ENCODE results near the gene ADCY2.
A peak's percentile ranks its signal among the peaks of the same experiment; 100 is the strongest.

ADCY2 gene

DNA sequence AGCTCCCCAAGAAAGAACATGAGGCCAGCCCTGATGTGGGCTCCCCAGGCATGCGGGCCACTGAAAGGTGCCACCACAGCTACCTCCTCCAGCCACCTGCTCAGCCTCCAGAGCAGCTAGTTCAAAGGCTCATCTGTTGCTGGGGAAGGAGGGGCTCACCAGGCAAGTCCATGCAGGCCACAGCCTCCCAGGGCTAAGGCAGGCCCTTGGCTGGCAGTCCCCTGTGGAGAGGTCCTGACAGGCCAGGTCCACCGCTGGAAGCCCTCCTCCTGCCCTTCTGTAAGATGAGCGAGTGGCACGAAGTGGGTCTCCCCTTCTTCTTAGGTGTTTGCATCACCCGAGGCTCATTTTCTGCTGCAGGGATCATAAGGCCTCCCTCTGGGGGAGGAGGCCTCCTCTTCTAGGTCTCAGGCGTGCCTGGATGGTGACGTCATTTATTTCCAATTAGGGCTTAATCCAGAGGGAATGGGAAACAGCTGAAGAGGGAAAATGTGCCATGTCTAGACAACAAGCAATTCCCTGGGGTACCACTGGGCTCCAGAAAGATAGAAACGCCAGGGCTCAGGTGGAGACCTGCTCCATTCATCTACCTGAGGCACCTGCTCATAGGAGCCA lies 363.4 kb downstream of the ADCY2 start:
- no peak overlapping the region for H3K4me3 Mint-ChIP-seq
- H3K27ac Mint-ChIP-seq, result no peak overlapping the region
- no peaks in the 10 kb centered on the region for H3K9me3 Mint-ChIP-seq
- H3K27me3 Mint-ChIP-seq, result peaks cover 19% of the 10 kb centered on the region
- H3K36me3 Mint-ChIP-seq, result no peaks in the 10 kb centered on the region
- no peaks in the 10 kb centered on the region for H3K4me1 Mint-ChIP-seq

DNA sequence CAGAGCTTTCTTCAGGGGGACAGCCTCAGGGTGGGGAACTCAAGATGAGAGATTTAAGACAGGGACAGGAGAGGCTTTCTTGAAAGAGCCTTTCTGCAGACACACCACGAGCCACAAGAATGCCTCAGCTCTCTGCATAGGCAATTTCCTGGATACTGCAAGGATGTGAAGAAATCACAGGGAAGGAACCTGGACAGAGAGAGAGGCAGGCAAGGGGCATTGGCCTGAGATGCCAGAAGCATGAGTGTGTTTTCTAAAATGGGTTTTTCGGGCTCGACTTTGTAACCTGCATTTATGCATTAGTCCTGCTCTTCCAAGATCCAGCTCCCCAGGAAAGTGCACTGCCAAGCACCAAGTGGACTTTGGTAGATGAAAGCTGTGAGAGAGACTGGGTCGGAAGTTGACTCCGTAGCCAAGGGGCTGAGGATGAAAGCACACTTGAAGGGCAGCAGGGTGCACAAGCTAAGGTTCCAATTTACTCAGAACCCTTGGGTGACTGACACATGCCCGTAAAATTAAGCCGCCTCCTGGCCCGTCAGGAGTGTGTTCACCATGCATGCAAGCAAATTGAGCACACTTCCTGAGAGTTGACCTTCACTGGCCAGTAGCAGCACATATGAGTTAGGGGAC lies 364.1 kb downstream of the ADCY2 start:
- H3K27me3 Mint-ChIP-seq, result peaks cover 14% of the 10 kb centered on the region
- no peaks in the 10 kb centered on the region for H3K36me3 Mint-ChIP-seq
- no peak overlapping the region for H3K27ac Mint-ChIP-seq
- H3K4me3 Mint-ChIP-seq, result no peak overlapping the region
- no peaks in the 10 kb centered on the region for H3K4me1 Mint-ChIP-seq
- no peaks in the 10 kb centered on the region for H3K9me3 Mint-ChIP-seq

DNA sequence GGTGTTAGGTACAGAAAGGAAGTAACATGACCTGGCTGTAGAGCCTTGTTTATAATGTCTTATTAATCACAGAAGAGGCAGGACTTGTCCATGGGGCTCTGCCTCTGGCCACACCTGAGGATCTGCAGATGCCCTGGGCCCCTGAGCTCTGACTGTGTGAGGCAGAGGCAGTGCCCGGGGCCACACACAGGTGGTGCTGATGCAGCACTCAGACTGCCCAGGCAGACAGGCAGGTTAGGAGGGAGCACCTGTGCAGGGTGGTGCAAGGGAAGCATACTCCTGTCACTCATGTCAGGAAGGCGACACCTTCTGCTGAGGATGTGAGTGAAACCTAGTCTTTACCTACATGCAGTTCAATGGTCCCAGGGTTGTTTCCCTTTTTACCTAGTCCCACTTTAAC lies 366.3 kb downstream of the ADCY2 start:
- Mint-ChIP-seq H3K9me3 (no peaks in the 10 kb centered on the region), H3K27me3 (peaks cover 15% of the 10 kb centered on the region), H3K36me3 (no peaks in the 10 kb centered on the region), H3K4me1 (no peaks in the 10 kb centered on the region), H3K4me3 (no peak overlapping the region), H3K27ac (peak overlapping the region; percentile 43)

DNA sequence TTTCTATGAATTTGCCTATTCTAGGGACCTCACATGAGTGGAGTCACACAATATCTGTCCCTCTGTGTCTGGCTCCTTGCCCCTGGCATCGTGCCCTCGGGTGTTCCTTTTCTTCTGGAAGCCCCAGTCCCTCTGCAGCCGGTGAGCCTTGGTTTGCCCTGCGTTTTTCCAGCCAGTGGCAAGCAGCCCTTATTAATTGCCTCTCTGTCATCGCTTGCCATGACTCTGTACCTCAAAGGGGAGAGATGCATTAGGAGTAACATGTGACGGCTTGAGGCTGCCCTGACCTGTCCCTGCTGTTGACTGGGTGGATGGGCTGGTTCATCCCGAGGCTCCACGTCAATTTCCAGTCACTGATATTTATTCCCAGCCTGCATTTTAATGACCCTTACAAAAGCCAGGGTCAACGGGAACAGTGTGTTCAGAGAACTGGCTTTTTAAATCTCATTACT lies 367.7 kb downstream of the ADCY2 start:
- Mint-ChIP-seq H3K9me3 (no peaks in the 10 kb centered on the region), H3K4me3 (no peak overlapping the region), H3K27me3 (peaks cover 15% of the 10 kb centered on the region), H3K36me3 (no peaks in the 10 kb centered on the region), H3K27ac (no peak overlapping the region), H3K4me1 (no peaks in the 10 kb centered on the region)

DNA sequence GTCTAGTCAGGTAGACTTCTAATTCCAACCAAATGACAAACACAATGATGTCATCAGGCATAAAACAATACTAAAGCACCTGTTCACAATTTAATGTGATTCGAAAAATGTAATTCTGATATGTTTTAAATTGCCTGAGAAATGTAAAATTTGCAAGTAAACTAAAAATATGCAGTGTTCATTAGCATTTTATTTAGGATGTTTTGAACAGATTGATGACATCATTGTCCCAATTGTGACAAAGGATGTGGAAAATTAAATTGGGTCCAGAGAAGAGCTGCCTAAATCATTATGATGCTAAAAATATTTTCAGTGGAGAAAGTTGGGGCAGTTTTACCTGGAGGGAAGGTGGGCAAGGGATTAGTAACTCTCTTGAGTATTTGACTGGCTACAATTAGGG lies 368.5 kb downstream of the ADCY2 start:
- Mint-ChIP-seq H3K36me3 (no peaks in the 10 kb centered on the region), H3K27me3 (peaks cover 15% of the 10 kb centered on the region), H3K4me1 (no peaks in the 10 kb centered on the region), H3K27ac (no peak overlapping the region), H3K4me3 (no peak overlapping the region), H3K9me3 (no peaks in the 10 kb centered on the region)

DNA sequence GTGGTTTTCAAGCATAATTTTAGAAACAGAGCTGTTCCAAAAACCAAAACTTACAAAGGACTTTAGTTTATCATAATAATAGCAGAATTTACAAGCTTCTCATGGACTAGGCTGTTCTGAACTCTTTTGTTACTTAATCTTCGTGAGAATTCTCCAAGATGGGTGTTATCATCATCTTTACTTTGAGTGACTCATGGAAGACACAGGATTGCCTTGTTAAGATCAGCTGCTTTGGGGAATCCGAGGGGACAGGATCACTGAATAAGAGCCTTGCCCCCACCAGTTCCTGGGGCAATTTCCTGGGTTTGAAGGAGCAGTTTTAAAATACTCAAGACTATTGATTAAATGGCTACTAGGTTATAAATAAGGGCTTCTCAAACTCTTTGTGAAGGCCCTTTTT lies 374.5 kb downstream of the ADCY2 start:
- no peak overlapping the region for H3K4me3 Mint-ChIP-seq
- H3K27ac Mint-ChIP-seq, result no peak overlapping the region
- peaks cover 17% of the 10 kb centered on the region for H3K27me3 Mint-ChIP-seq
- no peaks in the 10 kb centered on the region for H3K4me1 Mint-ChIP-seq
- H3K36me3 Mint-ChIP-seq, result no peaks in the 10 kb centered on the region
- no peaks in the 10 kb centered on the region for H3K9me3 Mint-ChIP-seq

DNA sequence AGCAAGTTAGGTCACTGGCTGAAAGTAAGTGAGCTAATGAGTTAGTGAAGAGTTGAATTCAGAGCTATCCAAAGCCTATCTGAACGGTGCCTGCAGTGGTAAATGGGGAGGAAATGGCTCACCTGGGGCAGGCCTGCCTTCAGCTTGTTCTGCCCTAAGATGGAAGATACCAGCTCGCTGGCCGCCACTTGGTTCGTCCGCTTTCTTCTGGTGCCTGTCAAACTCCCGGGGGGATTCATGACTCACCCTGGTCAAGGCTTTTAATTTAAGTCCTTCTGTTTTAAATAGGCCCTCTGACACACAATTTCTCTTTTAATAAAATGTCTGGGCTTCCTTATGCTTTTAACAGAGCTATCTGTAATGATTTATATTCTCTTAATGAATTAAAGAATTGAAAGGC lies 376.2 kb downstream of the ADCY2 start:
- Mint-ChIP-seq H3K9me3 (no peaks in the 10 kb centered on the region), H3K4me3 (no peak overlapping the region), H3K27ac (no peak overlapping the region), H3K4me1 (no peaks in the 10 kb centered on the region), H3K27me3 (peaks cover 17% of the 10 kb centered on the region), H3K36me3 (no peaks in the 10 kb centered on the region)

DNA sequence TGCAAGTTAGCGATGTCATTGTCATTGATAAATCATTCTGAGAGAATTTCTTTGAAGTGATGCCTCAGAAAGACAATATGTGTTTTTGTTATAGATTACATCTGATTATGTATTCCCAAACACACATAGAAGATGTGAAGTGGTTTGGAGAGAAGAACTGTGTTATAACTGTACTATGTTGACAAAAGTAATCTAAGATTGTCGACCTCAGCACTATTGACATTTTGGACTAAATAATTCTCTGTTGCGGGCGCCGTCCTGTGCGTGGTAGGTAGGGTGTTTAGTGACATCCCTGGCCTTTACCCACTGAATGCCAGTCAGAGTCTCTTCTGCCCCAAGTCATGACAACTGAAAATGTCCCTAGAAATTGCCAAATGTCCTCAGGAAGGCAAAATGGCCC lies 377.2 kb downstream of the ADCY2 start:
- Mint-ChIP-seq H3K9me3 (no peaks in the 10 kb centered on the region), H3K27me3 (peaks cover 19% of the 10 kb centered on the region), H3K4me3 (no peak overlapping the region), H3K36me3 (no peaks in the 10 kb centered on the region), H3K4me1 (no peaks in the 10 kb centered on the region), H3K27ac (no peak overlapping the region)

DNA sequence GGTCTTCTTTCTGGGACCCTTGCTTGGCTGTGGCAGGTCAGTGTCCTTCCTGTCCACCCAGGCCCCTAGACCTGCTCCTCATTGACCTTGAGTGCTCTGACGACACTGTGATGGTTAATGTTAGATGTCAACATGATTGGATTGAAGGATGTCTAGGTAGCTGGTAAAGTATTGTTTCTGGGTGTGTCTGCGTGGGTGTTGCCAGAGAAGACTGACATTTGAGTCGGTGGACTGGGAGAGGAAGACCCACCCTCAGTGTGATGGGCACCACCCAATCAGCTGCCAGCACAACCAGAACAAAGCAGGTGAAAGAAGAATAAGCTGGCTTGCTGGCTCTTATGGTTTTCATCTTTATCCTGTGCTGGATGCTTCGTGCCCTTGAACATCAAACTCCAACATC lies 380.5 kb downstream of the ADCY2 start:
- H3K4me1 Mint-ChIP-seq, result peaks cover 16% of the 10 kb centered on the region
- H3K4me3 Mint-ChIP-seq, result no peak overlapping the region
- H3K27me3 Mint-ChIP-seq, result peaks cover 28% of the 10 kb centered on the region
- no peaks in the 10 kb centered on the region for H3K9me3 Mint-ChIP-seq
- no peaks in the 10 kb centered on the region for H3K36me3 Mint-ChIP-seq
- H3K27ac Mint-ChIP-seq, result no peak overlapping the region

DNA sequence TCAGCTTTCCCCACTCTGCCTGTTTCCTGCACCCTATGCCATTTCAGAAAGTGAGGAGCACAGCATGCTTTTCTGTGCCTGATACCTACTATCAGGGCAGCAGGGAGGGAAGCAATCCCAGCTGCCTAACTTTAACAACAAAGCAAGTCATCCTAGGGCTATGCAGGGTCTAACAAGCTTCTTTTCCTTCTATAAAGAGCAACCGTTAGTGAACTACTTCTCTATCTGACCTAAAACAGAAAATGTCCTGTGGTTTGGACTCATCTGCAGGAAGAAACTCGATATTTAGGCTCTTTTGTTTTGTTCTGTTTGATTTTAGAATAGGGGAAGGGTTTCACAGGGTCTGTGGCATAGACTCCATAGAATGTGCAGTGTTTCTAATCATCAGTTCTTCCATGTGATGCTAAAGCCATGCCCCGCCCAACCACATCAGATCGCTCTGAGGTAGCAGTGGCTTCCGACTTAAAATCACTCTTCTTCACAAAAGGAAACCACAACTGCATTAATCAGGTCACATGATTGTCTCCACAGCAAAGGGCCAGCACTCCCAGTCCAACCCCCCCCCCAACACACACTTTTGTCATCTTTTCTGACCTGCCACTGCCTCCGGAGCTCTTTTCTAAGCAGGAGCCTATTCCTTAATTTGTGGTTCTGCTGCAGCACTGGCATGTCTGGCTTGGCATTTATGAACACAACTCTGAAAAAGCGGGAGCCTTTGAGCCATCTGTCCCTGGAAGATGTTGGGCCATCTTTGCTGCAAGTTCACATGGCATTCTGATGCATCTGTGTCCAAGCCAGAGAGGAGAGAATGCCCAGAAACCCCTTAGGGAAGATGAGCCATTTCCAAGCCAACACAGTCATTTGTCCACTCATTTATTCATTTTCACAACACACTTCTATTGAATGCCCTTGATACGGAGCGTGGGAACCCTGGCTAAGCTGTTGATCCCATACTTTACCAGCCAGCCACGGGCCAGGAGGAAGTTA lies 383.4 kb downstream of the ADCY2 start:
- Mint-ChIP-seq H3K4me3 (no peak overlapping the region), H3K4me1 (peaks cover 16% of the 10 kb centered on the region), H3K27ac (no peak overlapping the region), H3K36me3 (no peaks in the 10 kb centered on the region), H3K9me3 (no peaks in the 10 kb centered on the region), H3K27me3 (peaks cover 27% of the 10 kb centered on the region)

DNA sequence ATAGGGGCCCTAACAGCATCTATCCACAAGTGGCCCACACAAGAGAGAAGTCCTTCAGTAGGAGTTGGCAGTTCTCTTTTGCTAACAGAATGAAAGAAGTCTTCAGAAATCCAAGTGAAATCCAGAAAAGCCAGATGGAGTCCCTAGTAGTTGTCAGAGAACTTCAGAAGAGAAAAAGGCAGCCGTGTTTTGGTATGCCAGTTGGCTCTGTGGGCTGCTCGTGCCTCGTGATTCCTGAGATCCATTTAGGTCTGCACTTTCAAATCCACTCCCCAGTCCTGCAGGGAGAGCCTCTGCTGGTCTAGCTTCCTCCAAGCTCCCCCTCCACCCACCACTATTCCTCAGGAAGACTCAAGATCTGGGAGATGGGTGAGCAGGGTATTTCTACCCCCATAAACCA lies 386.0 kb downstream of the ADCY2 start:
- H3K36me3 Mint-ChIP-seq, result no peaks in the 10 kb centered on the region
- H3K27me3 Mint-ChIP-seq, result peaks cover 30% of the 10 kb centered on the region
- no peak overlapping the region for H3K27ac Mint-ChIP-seq
- H3K4me3 Mint-ChIP-seq, result no peak overlapping the region
- H3K9me3 Mint-ChIP-seq, result no peaks in the 10 kb centered on the region
- H3K4me1 Mint-ChIP-seq, result peaks cover 16% of the 10 kb centered on the region

DNA sequence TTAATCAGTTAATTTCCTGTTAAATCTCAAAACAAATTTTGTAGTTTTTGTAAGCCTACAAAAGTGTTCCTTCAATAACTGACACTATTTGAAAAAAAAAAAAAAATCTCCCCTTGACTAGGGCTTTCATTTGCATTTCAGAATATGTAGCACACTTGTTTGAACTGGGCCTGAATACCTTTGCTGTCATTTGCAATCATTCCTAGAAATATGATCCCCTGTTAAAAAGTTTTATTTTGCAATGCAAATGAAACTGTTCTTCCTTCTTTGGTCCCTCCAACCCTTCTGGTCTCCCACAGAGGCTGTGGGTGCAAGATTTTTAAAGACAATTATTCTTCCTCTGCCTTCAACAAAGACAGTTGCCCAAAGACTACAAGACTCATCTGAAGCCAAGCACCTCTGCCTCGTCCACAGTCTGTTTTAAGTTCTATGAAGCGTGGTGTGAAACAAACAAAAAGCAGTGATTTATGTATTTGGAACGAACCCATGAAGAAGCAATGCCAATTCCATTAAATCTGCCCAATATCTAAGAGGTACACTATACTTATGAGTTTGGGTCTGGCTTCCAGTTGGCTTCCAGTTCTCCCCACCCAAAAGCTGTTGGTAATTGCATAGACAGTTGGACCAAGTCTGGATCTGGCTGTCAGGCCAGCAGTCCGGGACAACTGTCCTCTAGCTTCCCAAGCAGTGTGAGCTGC lies 388.9 kb downstream of the ADCY2 start:
- H3K36me3 Mint-ChIP-seq, result no peaks in the 10 kb centered on the region
- no peaks in the 10 kb centered on the region for H3K9me3 Mint-ChIP-seq
- no peak overlapping the region for H3K4me3 Mint-ChIP-seq
- no peak overlapping the region for H3K27ac Mint-ChIP-seq
- H3K4me1 Mint-ChIP-seq, result peaks cover 1% of the 10 kb centered on the region
- peaks cover 27% of the 10 kb centered on the region for H3K27me3 Mint-ChIP-seq

DNA sequence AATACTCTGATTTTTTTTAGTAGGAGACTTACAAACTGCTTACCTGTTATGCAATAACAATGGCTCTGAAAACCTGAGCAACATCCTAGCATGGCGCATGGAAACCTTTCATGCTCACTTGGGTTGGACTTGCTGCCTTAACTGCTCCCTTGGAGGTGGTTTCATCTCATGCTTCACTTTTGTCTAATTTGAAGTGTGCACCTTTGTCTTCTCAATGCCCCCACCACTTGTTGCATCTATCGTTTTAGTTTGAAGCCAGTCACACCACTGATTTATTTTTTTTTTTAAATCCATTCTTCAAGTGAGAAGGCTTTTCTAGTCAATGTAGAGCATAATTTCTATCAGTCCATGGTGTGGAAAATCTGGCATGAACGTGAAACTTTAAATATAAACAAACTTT lies 391.8 kb downstream of the ADCY2 start:
- no peaks in the 10 kb centered on the region for H3K4me1 Mint-ChIP-seq
- H3K36me3 Mint-ChIP-seq, result no peaks in the 10 kb centered on the region
- no peaks in the 10 kb centered on the region for H3K9me3 Mint-ChIP-seq
- H3K4me3 Mint-ChIP-seq, result no peak overlapping the region
- H3K27ac Mint-ChIP-seq, result no peak overlapping the region
- H3K27me3 Mint-ChIP-seq, result peaks cover 24% of the 10 kb centered on the region

DNA sequence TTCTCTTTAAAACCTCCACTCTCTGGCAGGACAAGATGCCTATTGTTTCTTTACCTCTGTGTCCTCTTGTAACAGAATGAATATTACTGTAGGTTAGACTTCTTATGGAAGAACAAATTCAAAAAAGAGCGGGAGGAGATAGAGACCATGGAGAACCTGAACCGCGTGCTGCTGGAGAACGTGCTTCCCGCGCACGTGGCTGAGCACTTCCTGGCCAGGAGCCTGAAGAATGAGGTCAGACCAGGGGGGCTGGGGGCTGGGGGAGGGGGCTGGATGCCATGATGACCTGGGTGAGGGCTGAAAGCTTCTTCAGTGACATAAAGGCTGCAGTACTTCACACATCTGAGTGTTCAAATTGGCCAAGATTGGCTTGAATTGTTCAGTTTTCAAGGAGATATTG lies 393.6 kb downstream of the ADCY2 start:
- Mint-ChIP-seq H3K4me1 (no peaks in the 10 kb centered on the region), H3K27me3 (peaks cover 24% of the 10 kb centered on the region), H3K9me3 (no peaks in the 10 kb centered on the region), H3K36me3 (no peaks in the 10 kb centered on the region), H3K27ac (no peak overlapping the region), H3K4me3 (no peak overlapping the region)

DNA sequence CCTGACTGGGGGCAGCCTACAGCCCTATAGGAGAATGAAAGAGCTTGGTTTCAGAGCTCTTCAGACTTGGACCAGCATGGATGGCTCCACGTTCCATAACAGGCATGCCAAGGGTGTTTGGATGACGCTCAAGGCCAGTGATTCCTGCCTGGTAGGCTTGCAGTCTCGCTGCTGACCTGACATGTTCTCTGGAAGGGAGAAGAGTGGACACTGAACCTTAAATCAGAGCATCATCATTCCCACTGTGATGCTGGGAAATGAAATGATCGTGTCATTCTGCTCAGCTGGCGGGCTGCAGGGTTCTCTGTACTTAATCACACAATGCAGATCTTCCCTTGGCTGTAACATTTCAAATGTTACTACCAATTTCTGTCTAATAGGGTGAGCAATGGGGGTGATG lies 398.0 kb downstream of the ADCY2 start:
- H3K4me1 Mint-ChIP-seq, result no peaks in the 10 kb centered on the region
- no peaks in the 10 kb centered on the region for H3K36me3 Mint-ChIP-seq
- H3K27me3 Mint-ChIP-seq, result peaks cover 11% of the 10 kb centered on the region
- H3K27ac Mint-ChIP-seq, result no peak overlapping the region
- H3K4me3 Mint-ChIP-seq, result no peak overlapping the region
- no peaks in the 10 kb centered on the region for H3K9me3 Mint-ChIP-seq
